Measurements from ENCODE around the gene SLCO3A1.

Gene SLCO3A1

DNA sequence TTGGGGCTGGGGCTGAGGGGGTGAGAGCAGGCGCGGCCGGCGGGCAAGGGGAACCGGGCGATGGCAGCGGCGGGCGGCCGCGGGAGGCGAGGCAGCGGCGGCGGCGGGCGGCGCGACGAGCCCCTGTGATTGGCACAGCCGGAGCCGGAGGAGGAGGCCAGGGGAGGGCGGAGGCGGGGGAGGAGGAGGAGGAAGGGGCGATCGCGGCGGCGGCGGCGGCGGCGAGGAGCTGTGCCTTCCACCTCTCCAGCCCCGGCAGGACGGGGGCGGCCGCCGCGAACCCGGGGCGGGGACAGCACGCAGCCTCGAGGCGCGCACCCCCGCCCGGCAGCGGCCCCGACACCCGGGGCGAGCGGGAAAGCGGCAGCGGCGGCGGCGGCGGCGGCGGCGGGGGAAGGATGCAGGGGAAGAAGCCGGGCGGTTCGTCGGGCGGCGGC, at the start of gene SLCO3A1:
TSS of gene SLCO3A1 (plus strand) at position 198 of the 437 bp plus-strand sequence.
- DNase-seq: peak; percentile 75 to 85

DNA sequence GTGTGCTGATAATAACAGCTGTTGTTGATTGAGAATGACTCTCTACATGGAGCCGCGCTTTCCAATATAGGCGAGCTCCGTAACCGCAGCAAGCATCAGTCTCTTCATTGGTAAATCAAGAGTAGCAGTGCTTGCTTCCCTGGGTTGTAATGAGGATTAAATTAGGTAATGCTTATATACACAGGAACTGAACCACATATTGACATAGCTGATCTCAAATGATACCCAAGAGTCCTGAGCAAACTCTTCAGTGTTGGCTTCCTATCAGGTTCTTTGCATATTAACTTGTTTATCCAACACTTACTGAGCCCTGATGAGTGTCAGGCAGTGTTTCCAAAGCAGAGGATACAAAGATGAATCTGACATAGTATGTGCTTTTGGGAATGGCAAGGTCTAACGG, 46.4 kb upstream of the SLCO3A1 start:
- no peak for DNase-seq

DNA sequence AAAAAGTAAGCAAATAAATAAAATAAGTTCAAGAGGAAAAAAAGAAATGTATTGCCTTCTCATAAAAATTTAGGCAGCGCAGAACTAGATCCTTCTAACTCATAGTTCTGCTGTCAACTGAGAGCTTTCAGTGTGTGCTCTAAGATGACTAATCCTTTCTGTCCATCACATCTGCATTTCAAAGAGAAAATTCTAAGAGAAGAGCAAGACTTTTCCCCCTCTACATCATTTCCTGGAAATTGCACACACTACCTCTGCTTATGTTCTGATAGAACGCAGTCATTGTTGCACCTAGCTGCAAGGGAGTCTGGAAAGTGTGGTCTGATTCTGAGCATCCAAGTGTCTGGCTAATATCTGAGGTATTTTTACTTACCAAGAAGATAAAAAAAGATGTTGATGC, 39.6 kb upstream of the SLCO3A1 start:
- DNase-seq: no peak

DNA sequence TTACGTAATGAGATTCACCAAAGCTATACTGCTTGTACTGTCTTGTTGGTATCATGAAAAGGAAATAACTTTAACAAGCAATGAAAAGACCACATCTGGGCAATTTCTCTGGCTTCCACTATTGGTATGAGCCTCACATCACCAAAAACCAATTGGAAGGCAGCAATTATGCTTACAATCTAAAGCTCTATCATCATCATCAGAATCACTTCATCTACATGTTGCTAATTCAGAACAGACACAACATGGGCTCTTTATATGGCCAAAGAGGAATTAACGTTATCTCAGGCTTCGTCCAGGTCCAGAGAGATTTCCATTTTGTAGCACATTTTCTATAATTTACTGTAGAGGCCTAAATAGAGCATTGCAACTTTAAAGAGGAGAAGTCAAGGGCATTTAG, 36.6 kb upstream of the SLCO3A1 start:
- no peak for DNase-seq

- no peak for DNase-seq
Observed at GRCh38 chr15:91821458-91821857, 32.0 kb upstream of the SLCO3A1 start.

DNA sequence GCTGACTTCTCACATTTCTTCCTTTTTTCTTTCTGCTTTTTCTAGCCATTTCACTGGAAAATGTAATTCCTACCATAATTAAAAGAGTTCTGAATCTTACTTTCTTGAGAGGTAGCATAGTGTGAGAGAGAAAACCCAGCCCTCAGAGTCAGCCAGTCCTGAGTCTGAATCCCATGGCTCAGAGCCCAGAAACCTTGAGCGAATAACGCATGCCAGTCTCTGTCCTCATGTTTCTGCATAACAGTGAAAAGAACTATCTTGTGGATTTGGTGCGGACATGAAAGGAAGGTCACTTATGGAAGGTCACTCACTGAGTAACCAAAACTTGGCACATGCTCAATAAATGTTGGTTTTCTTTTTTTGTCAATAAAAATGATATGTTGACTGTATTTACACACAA, 29.3 kb upstream of the SLCO3A1 start:
- no peak for DNase-seq

- no peak for DNase-seq
Observed at GRCh38 chr15:91826443-91826842, 27.1 kb upstream of the SLCO3A1 start.

DNA sequence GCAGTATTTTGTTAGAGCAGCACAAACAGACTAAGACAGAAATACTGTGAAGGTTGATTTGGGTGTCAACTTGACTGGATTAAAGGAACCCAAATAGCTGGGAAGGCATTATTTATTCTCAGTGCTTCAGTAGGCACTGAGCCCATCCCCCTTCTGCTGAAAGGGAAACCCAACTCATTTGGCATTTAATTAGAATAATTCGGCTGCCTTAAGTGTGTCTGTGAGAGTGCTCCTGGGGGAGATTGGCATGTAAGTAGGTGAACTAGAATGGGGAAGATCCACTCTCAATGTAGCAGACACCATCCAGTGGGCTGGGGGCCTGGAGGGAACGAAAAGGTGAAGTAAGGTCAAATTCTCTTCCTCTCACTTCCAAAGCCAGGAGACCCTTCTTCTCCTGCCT, 20.5 kb upstream of the SLCO3A1 start:
- DNase-seq: no peak

DNA sequence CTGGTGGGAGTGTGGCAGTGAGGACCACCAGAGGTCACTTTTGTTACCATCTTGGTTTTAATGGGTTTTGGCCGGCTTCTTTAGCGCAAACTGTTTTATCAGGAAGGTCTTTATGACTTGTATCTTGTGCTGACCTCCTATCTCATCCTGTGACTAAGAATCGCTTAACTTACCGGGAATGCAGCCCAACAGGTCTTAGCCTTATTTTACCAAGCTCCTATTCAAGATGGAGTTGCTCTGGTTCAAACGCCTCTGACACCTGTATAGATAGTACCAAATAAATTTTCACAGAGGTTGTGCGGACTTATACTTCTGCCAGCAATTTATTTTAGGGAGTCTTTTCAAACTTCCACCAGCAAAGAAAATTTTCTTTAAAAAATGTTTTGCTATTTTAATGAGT, 13.6 kb upstream of the SLCO3A1 start:
- no peak for DNase-seq

GRCh38 chr15:91841861-91842260, 11.6 kb upstream of the SLCO3A1 start:
- DNase-seq: no peak

- DNase-seq: no peak
Observed at GRCh38 chr15:91844341-91844740, 9.2 kb upstream of the SLCO3A1 start.

DNA sequence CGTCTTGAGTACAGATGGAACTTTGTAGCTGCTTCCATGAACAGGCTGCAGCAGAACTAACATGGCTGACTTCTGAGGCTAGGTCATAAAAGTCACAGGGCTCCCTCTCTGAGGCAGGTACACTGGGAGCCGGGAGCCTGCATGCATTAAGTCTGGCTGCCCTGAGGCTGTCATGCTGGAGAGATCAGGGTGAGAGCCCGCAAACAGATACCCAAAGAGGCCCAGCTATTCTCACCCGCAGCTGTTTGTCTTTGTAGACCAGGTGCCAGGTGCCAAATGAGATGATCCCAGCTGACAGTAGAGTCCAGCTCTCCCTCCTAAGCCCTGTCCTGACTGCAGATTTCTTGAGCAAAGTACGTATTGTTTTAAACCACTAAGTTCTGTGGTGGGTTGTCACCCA, 8.6 kb upstream of the SLCO3A1 start:
- DNase-seq: no peak

- DNase-seq: no peak
Observed at GRCh38 chr15:91845720-91846119, 7.8 kb upstream of the SLCO3A1 start.

GRCh38 chr15:91849180-91849579, 4.3 kb upstream of the SLCO3A1 start:
- no peak for DNase-seq

- peak in 1 of 2 donors; percentile 74 for DNase-seq
Observed at GRCh38 chr15:91849749-91850161, 3.8 kb upstream of the SLCO3A1 start.

GRCh38 chr15:91852741-91853510, 582 bp upstream of the SLCO3A1 start:
- peak; percentile 80 to 84 for DNase-seq

DNA sequence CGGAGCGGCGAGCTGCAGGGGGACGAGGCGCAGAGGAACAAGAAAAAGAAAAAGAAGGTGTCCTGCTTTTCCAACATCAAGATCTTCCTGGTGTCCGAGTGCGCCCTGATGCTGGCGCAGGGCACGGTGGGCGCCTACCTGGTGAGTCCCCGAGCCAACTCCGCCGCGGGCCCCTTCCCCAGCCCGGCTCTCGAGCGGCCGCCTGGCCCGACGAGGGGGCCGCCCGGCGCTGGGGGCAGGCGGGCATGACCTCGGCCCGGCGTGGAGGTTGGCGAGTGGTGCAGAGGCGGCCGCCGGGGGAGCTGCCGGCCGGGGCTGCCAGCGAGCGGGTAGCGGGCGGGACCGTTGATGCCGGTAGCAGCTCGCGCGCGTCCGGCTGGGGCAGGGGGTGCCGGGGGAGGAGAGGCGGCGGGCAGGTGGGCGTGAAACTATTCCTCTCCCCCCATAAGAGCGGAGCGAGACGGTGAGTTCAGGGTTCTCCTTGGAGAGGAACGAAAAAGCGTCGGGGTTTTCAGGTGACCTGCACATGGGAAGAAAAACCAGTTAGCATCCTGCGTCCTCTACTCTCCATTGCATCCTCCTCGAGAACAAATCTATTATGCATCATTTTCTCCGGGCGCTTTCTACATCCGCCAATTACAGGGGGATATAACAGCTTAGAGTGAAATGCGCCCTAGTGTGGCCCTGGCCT, 585 bp downstream of the SLCO3A1 start:
- peak; percentile 15 to 54 for DNase-seq

DNA sequence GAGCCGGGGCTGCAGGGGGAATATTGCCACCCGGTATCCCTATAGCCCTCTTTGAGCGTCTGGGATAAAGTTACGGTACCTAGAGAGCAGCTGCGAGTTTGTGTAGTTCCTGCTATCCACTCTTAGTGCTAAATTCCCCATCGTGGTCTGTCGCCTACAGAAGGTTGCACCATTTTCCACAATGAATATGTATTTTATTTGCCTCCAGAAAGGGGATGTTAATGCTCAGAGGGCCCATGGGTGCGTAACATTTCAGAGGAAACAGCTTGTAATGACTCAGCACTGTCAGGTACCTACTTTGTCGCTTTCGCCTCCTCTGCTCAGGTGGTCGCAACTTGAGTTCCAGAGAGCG, 1.1 kb downstream of the SLCO3A1 start:
- peak; percentile 46 to 59 for DNase-seq

DNA sequence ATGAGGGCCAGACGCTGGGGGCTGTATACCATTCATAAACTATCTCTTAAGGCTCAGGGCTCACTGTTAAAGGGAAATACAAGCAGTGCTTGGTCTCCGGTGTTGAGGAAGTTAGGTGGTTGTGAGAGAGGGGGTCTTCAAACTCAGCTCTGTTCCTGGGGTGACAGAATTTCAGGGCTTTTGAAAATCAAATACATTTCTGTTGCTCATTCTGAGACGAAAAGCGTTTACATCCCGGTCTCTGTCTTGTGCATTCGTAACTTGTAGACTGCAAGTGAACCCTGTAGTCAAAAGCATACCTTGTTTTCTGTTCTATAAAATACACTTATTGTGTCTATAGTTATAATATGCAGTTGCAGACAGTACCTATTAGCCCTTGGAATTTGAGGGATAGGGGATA, 1.7 kb downstream of the SLCO3A1 start:
- DNase-seq: no peak

GRCh38 chr15:91855684-91856489, 2.4 kb downstream of the SLCO3A1 start:
- DNase-seq: peak in 1 of 2 donors; percentile 34

DNA sequence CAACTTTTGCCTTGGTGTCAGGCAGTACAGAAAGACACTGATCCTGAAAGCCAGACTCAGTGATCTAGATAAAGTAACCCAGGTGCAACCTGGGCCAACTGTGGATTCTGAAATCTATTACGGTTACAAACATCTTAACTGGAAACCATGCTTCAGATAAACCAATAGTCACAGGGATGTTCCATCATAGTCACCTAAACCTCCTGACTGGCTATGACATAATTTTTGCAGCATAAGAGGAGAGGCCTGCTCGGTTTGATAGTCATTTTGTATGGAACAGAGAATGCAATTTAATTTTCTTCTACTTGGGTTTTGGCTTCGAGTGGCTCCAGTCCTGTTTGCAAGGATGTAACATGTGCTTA, 3.7 kb downstream of the SLCO3A1 start:
- DNase-seq: peak in 1 of 2 donors; percentile 47

- peak; percentile 55 to 84 for DNase-seq
Observed at GRCh38 chr15:91857772-91858171, 4.3 kb downstream of the SLCO3A1 start.

DNA sequence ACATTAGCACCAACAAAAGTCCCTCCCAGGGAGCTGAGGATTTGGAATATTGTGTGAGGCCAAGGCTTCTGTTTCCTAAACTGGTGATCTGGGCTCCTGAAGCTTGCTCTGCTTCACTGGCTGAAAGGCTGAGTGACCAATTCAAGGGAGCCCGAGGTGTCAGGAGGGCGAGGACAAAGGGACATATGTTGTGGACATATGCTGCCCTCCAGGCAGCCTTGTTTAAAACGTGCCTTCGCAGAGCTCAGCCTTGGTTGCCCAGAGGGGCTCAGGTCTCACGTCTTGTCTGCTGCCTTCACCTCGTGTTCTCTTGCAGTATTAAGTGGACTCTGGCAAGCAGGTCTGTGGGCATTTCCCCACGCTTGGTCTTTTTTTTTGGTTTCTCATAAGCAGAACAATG, 7.0 kb downstream of the SLCO3A1 start:
- DNase-seq: no peak

- DNase-seq: peak in 1 of 2 donors; percentile 40
Observed at GRCh38 chr15:91861223-91861622, 7.7 kb downstream of the SLCO3A1 start.

All from CD4-positive, alpha-beta T cell treated with Interferon alpha-2 for 1 hour (primary cell).